Measurements from ENCODE around the gene NATD1.

NATD1 gene, protein sequence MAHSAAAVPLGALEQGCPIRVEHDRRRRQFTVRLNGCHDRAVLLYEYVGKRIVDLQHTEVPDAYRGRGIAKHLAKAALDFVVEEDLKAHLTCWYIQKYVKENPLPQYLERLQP

GRCh38 chr17:21252796-21253645 is at the start of gene NATD1:
Gene NATD1, minus strand, starts transcription at chr17:21253410. Its CDS starts 146 bp downstream, at chr17:21253264.
- DNase-seq, result peak; percentile 56

DNA sequence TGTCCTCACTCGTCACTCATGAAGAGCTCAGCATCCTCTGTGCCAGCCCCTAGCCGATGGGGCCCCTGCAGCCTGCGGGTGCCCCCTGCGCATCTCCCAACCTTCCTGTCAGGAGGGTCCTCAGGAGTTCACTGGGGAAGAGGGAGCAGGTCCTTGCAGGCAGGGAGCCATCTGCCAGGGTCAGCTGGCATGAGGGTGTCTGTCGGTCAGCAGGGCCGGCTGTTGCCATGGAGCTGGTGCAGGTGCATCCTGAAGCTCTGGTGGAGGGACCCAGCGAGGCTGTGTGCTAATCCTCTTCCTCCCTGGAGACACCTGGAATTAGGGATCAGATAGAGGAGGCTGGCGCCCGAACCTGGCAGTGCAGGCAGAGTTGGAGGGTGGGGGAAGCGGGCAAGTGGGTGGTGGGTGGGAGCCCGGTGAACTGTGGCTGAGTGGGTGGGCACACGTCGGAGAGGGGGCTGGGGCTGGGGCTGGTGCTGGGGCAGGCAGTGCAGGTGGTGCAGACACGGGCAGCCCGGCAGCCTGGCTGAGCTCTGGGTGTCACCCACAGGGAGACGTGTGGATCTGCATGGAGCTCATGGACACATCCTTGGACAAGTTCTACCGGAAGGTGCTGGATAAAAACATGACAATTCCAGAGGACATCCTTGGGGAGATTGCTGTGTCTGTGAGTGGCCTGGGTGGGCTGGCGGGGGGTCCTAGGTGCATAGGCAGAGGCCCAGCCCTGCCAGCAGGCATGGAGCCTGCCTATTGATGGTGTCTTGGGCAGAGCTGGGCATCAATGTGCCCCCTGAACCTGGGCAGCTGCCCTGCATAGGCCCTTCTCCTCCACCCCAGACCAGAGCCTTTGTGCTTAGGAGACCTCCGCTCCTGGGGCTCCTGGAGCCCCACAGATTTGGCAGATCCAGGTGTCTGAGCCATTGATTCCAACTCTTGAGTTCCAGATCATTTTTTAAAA is 48.7 kb upstream of the NATD1 start:
- DNase-seq, result no peak

DNA sequence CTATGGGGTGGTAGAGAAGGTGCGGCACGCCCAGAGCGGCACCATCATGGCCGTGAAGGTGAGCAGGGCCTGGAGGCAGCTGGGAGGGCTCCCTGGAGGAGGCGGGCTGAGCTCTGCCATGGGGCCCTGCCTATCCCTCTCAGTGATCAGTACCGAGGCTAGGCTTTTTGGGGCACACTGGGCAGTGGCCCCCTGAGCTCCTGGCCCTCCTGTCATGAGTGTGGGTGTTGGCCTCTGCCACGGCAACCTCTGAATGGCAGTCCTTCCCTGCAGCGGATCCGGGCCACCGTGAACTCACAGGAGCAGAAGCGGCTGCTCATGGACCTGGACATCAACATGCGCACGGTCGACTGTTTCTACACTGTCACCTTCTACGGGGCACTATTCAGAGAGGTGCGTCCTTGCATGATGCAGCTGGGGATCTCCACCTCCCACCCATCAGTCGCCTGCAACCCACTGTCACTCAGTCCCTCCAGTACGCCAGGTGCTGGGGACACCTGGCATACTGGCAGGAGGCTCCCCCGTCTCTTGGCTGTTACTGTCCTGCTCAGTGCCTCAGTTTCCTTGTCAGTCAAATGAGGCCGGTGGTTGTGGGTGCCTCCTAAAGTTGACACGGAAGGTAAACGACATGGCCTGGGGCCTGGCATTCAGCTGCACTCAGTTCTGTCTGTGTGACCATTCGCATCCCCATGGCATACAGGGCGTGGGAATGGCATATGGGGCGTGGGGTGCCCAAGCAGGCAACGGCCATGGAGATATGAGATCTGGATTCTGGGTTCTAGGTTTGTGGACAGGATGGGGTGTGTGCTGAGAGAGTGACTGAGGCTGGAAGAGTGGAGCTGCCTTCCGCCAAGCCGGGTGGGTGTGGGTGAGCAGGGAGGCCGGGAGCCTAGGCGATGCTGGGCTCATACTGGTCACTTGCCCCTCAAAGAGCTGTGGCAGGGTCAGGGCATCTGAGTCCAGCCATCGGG is 47.7 kb upstream of the NATD1 start:
- no peak for DNase-seq

GRCh38 chr17:21299981-21300600 is 46.9 kb upstream of the NATD1 start:
- DNase-seq, result no peak

GRCh38 chr17:21298983-21299519 is 45.8 kb upstream of the NATD1 start:
- DNase-seq, result no peak

GRCh38 chr17:21298056-21298982 is 45.1 kb upstream of the NATD1 start:
- DNase-seq, result no peak

GRCh38 chr17:21297597-21297996 is 44.4 kb upstream of the NATD1 start:
- DNase-seq, result no peak

GRCh38 chr17:21297026-21297520 is 43.9 kb upstream of the NATD1 start:
- no peak for DNase-seq

DNA sequence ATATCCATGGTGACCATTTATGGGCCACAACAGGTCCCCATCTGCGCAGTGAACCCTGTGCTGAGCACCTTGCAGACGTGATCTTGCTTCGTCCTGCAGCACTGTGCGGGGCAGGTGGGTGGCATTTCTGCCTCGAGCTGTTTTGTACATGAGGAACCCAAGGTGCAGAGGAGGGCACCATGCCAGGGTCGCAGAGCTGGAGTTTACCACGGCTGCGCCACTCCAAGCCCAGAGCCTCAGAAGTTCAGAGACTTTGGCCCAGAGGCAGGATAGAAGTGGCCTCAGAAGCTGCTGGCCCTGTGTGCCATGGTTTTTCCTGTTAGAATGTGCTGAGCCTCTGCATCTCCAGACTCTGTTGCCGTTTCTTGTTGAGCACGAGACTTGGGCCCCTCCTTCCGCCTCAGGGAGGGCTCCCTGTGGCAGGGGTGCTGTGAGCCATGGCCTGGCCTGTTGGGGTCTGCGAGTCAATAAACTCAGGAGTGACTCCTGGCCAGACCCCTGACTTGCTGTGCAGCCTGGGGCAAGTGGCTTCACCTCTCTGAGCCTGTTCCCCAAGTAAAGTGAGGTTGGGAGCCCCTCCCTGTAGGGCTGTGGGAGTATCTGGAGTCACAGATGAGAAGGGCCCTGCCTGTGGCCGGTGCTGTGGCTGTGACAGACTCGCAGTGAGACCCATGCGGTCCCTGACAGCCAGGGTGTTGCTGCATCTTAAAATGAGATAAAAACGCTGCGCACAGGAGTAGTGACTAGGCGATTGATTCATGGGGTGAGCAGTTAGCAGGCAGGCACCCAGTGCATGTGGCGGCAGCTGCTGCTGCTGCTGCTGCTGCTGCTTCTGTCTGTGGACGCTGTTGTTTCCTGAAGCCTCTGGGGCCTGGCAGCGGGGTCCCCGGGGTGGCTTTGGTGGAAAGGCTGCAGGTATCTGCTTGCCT is 43.2 kb upstream of the NATD1 start:
- no peak for DNase-seq

DNA sequence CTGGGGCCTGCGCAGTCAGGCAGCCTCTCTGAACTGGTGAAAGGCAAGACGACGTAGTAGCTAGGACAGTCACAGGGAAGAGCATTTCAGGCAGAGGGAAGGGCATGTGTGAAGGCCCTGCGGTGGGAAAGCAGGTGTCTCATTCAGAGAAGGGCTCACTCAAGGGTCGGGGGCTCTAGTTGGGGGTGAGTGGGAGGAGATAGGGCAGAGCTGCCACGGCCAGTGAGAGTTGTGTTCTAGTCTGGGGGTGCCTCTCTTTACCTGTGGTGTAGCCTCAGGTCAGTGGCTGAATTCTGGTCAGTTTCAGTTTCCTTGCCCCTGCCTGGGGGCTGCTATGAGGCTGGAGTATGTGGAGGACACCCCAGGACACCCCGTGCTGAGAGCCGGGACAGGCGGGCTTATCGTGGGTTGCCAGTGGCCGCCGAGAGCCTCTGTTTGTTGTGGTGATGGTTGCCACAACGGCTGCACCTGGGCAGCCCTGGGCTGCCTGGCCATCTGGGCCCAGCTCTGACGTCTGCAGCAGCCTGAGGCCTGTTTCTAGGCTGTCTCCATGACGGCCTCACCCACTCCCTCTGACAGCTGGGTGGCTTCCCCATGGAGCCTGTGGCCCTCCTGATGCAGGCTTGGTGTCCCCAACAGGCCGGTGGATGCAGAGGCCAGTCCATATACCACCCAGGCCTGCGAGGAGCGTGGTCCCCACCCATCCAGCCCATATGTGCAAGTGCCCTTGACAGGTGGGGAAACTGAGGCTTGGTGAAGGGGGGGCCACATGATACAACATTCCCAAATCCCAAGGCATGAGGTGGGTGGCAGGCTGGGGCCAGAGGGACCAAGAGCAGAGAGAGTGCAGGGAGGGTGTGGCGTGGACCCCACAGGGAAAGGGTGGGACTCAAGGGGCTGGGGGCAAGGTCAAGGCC is 42.1 kb upstream of the NATD1 start:
- DNase-seq, result no peak

DNA sequence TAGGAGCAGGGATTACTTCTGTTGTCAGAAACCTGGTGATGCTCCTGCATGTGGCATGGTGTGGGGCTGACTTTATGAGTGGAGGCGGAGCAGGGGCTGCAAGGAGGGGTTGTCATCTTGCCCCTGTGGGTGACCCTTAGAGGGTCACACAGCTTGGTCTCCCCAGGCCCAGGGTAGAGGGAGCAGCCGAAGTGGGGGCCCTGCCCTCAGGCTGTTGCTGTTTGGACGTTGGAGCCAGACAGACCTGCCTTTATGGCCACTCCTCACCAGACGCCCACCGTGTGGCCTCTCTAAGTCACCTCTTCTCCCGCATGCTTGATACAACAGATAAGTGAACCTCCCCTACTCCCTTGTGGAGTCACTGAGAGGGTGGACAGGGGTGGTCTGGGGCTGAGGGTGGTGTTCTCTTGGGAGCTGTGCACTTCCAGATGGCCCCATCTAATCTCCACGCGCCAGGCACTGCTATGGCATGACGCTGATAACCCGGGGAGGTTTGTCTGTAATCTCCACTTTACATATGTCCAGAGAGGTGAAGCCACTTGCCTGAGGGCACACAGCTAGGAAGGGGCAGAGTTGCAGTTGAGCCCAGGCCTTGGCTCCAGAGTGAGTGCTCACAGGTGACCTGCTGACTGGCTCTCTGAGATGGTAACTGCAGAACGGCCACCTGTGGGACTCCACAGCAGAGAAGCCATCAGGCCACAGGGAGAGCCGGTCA is 41.3 kb upstream of the NATD1 start:
- no peak for DNase-seq

DNA sequence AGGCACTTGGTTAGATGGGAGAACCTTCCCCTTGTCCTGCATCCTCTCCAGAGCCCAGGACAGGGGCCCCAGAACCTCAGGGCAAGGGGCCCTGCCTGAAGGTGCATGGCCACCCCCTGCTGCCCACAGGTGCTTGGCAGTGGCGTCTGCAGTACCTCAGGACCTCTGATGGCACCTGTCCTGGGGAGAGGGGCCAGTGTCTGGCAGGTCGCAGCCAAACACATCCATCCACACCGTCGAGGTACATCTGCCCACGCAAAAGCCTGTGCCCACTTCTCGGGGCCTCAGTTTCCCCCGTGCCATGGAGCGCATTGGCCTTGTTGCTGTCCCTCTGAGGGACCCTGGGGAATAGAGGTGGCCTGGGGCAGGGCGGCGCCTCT is 40.6 kb upstream of the NATD1 start:
- DNase-seq, result no peak

DNA sequence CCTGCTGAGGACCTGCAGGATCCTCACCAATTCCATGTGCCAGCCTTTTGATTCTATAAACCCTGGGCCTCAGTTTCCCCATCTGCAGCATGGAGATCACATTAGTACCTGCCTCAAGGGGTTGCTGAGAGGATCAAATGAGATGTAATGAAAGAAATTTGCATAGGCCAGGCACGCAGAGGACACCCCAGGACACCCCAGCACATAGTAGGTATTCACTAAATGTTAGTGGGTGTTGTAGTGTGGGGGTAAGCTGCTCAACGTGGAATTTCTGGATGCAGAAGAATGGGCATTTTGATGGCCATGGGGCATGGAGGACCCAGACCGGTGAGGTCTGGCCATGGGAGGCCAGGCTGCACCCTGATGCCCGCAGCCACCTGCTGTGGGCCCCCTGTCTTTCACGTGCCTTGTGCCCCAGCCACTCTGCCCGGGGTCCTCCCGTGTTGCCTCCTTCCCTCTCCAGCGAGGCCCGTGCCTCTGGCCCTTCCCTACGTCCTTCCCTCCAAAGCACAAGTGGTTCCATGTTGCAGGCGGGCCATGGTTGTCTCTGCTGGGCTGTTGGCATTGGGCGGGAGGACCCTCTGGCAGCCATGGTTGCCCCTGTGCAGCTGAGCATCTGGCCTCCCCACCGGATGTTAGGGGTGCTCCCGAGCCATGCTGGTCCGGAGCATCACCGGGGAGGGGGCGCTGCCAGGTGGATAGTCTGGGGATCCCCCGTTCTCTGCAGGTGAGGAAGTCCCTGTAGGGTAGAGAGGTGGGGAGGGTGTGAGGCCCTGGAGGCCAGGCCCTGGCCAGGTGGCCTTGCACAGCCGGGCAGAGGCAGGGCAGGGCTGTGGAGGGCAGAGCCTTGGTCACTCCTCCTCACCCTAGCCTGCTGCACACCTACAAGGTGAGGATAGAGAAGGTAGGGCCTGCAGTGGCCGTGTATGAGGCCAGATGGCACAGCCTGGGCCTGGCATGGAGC is 39.9 kb upstream of the NATD1 start:
- DNase-seq, result no peak

GRCh38 chr17:21291862-21292261 is 38.7 kb upstream of the NATD1 start:
- DNase-seq, result no peak

- DNase-seq, result no peak
Measured at GRCh38 chr17:21291357-21291756, 38.1 kb upstream of the NATD1 start.
